Body of pancreas (tissue), 4 donors: ENCODE results near the gene CSTPP1.
"Not testable (repeated sequence)": the region's sequence is repeated elsewhere in the genome, so short reads cannot be mapped to it uniquely, and the experiment has no call there.

Experiments used
- POLR2A ChIP-seq, 3 donors: fragments of 450-650 bp; IDR thresholded peaks; one replicate each; pipeline ENCODE4 v1.6.1; 2016; ENCODE audit warnings: antibody characterized with exemption in 3 of 3, mild to moderate bottlenecking in 2 of 3
- TF ChIP-seq, protein P1 (sequence below), 7 experiments: fragments of 450-650 bp in 4 of 7; fragments of 200-600 bp in 3 of 7; sonication (generic) in 3 of 7; IDR thresholded peaks; one replicate each; pipeline ENCODE4 v1.5.1; 2016 to 2019; ENCODE audit warnings: antibody characterized with exemption in 7 of 7

DNA sequence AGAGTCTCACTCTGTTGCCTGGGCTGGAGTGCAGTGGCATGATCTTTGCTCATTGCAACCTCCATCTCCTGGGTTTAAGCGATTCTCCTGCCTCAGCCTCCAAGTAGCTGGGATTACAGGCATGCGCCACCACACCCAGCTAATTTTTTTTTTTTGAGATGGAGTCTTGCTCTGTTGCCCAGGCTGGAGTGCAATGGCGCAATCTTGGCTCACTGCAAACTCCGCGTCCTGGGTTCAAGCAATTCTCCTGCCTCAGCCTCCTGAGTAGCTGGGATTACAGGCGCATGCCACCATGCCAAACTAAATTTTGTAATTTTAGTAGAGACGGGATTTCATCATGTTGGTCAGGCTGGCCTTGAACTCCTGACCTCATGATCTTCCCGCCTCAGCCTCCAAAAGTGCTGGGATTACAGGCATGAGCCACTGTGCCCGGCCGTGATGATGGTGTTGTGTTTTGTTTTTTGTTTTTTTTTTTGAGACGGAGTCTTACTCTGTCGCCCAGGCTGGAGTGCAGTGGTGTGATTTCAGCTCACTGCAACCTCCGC lies 271.5 kb downstream of the CSTPP1 start:
- not testable (repeated sequence) for TF ChIP-seq POLR2A (IDR thresholded peaks at IDR 0.05)
- TF ChIP-seq, protein P1, sequence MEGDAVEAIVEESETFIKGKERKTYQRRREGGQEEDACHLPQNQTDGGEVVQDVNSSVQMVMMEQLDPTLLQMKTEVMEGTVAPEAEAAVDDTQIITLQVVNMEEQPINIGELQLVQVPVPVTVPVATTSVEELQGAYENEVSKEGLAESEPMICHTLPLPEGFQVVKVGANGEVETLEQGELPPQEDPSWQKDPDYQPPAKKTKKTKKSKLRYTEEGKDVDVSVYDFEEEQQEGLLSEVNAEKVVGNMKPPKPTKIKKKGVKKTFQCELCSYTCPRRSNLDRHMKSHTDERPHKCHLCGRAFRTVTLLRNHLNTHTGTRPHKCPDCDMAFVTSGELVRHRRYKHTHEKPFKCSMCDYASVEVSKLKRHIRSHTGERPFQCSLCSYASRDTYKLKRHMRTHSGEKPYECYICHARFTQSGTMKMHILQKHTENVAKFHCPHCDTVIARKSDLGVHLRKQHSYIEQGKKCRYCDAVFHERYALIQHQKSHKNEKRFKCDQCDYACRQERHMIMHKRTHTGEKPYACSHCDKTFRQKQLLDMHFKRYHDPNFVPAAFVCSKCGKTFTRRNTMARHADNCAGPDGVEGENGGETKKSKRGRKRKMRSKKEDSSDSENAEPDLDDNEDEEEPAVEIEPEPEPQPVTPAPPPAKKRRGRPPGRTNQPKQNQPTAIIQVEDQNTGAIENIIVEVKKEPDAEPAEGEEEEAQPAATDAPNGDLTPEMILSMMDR (IDR thresholded peaks at IDR 0.05) = not testable (repeated sequence)
